ENCODE measurements around the gene NUBP2. TPM values are rescaled to one million over a fixed set of nuclear protein-coding genes. Genes with fewer than 3 reads are reported as not detected.
A peak's percentile ranks its signal among the peaks of the same experiment; 100 is the strongest.

NUBP2 gene
- total RNA-seq, 2 donors from 2014 or later: 29.4 to 34.4 TPM

- DNase-seq (no peak), ATAC-seq (no peak)
- intact Hi-C loops (cut with DNase I, micrococcal nuclease): no loop called here
Measured at GRCh38 chr16:1754204-1754603, 28.6 kb upstream of the NUBP2 start.

DNA sequence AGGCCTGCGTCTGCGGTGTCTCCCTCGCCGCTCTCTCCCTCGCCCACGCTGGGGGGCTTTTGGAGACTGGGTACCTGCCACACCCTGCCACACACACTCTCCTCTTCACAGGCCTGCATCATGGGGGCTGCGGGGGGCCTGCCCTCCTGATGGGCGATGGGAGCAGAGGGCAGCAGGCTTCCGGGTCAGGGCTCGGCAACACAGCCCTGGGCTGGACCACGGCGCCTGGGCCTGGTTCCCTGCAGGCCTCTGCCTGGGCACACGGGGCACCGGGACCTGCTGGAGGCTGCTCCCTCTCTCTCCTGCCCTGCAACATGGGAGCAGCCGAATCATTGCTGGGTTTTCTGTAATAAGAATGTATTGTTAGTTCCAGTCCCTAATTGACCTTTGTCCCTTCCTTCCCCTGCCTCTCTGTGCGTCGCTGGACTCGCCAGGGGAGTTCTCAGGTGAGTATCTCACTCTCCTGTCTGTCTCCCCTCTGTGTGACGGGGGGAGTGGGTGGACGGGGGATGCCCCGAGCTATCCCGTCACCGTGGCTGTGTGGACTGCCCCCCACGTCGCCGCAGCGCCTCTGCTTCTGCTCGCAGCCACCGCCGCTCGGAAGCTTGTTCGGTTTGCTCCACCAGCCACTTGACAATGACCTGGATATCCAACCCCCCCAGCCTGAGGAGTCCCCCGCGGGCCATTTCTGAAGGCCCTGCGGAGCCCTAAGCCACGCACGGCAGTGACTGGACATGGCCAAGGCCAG, 24.9 kb upstream of the NUBP2 start:
- DNase-seq: peak; percentile 44 to 49
- peak; percentile 81 for ATAC-seq
- intact Hi-C loops (cut with DNase I, micrococcal nuclease): no loop called here

GRCh38 chr16:1758923-1759322, 23.8 kb upstream of the NUBP2 start:
- DNase-seq (no peak), ATAC-seq (no peak)
- intact Hi-C loops (cut with DNase I, micrococcal nuclease): no loop called here

- DNase-seq: no peak
- intact Hi-C loops (cut with DNase I, micrococcal nuclease): no loop called here
- no peak for ATAC-seq
Measured at GRCh38 chr16:1759511-1759910, 23.2 kb upstream of the NUBP2 start.

- intact Hi-C loops (cut with DNase I, micrococcal nuclease): no loop called here
- DNase-seq: no peak
Measured at GRCh38 chr16:1760911-1761310, 21.8 kb upstream of the NUBP2 start.

DNA sequence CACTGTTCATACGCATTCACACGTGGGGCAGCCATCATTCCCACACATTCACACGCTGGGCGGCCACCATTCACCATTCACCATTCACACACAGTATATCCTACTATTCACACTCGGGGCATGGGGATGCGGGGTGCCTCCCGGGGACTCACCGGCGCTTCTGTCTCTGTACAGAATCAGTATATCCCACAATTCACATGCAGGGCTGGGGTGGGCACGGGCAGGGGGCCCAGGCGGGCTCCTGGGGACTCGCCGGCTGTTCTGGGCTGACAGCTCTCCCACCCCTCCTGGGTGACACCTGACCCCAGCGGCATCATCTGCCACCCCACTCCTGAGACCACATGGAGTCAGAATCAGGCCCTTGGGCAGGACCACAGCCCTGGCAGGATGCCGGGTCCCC, 21.0 kb upstream of the NUBP2 start:
- intact Hi-C loops (cut with DNase I, micrococcal nuclease): no loop called here

More at GRCh38 chr16:1760911-1761310, 21.8 kb upstream of the NUBP2 start:
- ATAC-seq: no peak

DNA sequence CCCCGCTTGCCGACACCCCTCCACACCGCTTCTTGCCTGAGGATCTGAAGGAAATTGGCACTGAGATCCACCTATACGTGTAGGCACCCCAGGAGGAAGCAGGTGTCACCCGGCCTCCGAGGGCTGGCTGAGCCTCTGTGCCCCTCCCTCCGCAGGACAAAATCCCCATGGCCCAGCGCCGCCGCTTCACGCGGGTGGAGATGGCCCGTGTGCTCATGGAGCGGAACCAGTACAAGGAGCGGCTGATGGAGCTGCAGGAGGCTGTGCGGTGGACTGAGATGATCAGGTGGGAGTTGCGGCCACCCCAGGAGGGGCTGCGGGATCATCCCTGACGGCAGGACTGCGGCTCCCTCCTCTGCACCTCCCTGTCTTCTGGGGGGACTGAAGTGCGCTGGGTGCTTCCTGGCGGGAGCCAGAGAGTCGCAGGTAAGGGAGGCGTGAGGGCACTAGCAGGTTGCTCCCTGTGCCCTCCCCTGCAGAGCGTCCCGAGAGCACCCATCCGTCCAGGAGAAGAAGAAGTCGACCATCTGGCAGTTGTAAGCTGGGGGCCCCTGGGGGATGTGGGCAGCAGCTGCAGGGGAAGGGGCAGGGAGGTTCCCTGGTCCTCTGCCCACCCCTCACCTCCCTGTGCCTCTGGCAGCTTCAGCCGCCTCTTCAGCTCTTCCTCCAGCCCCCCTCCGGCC, 20.4 kb upstream of the NUBP2 start:
- ATAC-seq (no peak), DNase-seq (no peak)
- intact Hi-C loops (cut with DNase I, micrococcal nuclease): no loop called here

More for the DNA sequence above, 21.0 kb upstream of the NUBP2 start:
- ATAC-seq (no peak), DNase-seq (no peak)

GRCh38 chr16:1762879-1763520, 19.8 kb upstream of the NUBP2 start:
- DNase-seq (no peak), ATAC-seq (peak; percentile 10)
- intact Hi-C loops (cut with DNase I, micrococcal nuclease): no loop called here

DNA sequence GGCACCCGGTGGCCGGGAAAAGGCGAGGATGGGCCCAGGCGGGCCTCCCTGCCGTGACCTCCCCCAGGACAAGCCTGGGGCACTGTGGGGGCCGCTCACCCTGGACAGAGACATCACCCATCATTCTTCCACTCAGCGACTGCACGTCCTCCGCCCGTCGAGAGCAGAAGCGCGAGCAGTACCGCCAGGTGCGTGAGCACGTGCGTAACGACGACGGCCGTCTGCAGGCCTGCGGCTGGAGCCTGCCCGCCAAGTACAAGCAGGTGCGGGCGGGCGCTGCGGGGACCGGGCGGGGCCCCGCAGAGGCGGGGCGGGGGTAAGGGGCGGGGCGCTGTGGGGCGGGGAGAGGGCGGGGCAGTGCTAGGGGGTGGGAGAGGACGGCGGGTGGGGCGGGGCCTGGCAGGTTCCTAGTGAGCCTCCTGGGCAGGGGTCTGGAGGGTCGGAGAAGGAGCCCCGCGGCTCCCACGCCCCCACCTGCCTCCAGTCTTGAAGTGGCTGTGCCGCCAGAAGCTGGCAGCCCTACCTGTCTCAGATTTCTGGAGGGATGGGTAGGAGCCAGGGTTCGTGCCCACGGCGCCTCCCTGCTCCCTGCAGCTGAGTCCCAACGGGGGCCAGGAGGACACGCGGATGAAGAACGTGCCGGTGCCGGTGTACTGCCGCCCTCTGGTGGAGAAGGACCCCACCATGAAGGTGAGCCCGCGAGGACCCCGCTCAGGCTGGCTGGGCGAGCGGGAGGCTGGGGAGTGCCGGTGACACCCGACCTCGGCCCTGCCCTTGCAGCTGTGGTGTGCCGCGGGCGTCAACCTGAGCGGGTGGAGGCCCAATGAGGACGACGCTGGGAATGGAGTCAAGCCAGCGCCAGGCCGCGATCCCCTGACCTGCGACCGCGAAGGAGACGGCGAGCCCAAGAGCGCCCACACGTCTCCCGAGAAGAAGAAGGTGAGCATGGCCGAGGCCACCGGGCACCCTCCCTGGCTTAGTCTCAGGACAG, 18.9 kb upstream of the NUBP2 start:
- intact Hi-C loops (cut with DNase I, micrococcal nuclease): no loop called here
- ATAC-seq (peak; percentile 19), DNase-seq (no peak)

GRCh38 chr16:1764971-1765370, 17.8 kb upstream of the NUBP2 start:
- DNase-seq (no peak), ATAC-seq (no peak)
- intact Hi-C loops (cut with DNase I, micrococcal nuclease): no loop called here

- DNase-seq: no peak
- intact Hi-C loops (cut with DNase I, micrococcal nuclease): no loop called here
- no peak for ATAC-seq
Measured at GRCh38 chr16:1765826-1766225, 16.9 kb upstream of the NUBP2 start.

GRCh38 chr16:1766231-1766630, 16.5 kb upstream of the NUBP2 start:
- intact Hi-C loops (cut with DNase I, micrococcal nuclease): no loop called here

DNA sequence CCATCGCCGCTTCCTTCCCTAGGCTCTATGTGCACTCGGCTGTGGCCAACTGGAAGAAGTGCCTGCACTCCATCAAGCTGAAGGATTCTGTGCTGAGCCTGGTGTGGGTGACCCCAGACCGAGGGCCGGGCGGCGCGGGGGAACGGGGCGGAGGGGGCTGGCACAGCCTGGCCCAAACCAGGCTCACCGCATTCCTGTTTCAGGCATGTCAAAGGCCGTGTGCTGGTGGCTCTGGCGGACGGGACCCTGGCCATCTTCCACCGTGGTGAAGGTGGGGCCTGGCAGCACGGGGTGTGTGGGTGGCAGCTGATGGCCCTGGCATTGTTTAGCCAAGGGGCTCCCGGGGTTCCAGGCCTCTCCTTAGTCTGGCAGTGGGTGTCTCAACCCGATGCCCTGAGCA, 16.1 kb upstream of the NUBP2 start:
- ATAC-seq (no peak), DNase-seq (no peak)
- intact Hi-C loops (cut with DNase I, micrococcal nuclease): no loop called here

More at GRCh38 chr16:1766231-1766630, 16.5 kb upstream of the NUBP2 start:
- no peak for DNase-seq
- ATAC-seq: no peak

DNA sequence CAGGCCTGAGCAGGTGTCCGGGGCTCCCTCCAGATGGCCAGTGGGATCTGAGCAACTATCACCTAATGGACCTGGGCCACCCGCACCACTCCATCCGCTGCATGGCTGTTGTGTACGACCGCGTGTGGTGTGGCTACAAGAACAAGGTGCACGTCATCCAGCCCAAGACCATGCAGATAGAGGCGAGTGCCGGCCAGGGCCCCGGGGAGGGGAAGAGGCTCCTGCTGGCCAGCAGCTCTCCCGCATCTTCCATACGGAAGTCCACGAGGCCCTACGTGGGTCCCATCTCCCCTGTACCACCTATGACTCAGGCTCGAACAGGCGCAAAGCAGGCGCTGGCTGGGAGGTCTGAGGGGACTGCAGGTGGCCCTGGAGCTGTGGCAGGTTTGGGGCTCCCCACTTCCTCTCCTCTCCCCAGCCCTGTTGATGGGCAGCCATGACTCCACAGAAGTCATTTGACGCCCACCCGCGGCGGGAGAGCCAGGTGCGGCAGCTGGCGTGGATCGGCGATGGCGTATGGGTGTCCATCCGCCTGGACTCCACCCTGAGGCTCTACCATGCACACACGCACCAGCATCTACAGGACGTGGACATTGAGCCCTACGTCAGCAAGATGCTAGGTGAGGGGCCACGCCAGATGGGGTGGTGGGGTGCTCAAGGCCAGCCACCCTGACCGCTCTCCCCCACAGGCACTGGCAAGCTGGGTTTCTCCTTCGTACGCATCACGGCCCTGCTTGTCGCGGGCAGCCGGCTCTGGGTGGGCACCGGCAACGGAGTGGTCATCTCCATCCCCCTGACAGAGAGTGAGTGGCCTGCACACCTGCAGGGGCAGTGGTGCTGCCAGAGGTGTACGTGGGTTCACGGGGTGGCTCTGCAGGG, 15.4 kb upstream of the NUBP2 start:
- intact Hi-C loops (cut with DNase I, micrococcal nuclease): no loop called here
- ATAC-seq: no peak
- DNase-seq: no peak

GRCh38 chr16:1768061-1768766, 14.5 kb upstream of the NUBP2 start:
- intact Hi-C loops (cut with DNase I, micrococcal nuclease): no loop called here
- no peak for DNase-seq
- no peak for ATAC-seq

GRCh38 chr16:1768767-1769401, 13.9 kb upstream of the NUBP2 start:
- ATAC-seq: no peak
- no peak for DNase-seq
- intact Hi-C loops (cut with DNase I, micrococcal nuclease): no loop called here
